ENCODE results near the gene POC1A.
A peak's percentile ranks its signal among the peaks of the same experiment; 100 is the strongest.

Gene POC1A

DNA sequence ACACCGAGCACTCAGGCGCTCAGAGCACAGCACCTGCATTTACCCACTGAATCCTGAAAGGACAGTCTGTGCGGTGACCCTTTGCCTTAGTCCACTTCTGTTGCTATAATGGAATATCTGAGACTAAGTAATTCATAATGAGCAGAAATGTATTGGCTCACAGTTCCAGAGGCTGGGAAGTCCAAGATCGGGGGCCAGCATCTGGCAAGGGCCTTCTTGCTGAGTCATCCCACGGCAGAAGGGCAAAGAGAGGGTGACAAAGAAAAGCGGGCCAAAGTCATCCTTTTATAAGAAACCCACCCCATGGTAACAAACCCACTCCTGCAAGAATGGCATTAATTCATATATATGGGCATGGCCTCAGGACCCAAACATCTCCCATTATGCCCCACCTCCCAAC, 27.7 kb downstream of the POC1A start:
- DNase-seq (ENCODE audit: low read depth) = no peak

DNA sequence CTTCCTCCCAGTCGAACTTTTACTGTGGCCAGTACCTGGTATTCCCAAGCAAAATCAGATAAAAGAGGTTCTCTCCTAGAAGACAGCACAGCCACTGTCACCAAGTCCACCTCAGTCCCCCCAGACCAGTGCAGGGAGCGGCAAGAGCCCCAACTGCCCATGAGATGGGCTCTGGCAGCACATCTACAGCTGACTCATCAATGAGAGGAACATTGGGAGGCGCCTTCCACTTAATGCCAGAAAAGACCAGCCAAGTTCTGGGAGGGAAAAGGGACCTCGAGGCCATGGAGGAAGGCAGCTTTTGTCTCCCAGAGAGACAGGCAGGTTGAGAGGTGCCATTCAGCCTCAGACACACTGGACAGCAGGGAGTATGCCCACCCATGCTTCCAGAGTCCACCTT, 28.2 kb downstream of the POC1A start:
- DNase-seq (ENCODE audit: low read depth) = no peak

DNA sequence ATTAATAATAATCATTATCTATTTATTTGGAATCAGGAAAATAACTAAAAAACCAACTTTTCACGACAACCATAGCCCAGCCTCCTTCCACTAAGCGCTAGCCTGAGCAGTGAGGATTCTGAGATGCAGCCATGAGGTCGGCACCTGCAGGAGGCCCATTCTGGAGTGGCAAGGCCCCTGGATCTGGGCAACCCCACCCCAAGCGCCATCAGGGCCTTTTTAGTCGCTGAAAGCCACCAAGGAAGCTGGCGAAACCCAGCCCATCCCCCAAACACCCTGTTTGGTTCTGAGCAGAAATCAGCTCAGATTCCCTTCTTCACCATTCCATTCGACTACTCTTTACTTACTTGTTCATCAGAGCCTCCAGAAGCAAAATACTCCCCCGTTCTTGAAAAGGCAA, 29.5 kb downstream of the POC1A start:
- DNase-seq (ENCODE audit: low read depth) = no peak

DNA sequence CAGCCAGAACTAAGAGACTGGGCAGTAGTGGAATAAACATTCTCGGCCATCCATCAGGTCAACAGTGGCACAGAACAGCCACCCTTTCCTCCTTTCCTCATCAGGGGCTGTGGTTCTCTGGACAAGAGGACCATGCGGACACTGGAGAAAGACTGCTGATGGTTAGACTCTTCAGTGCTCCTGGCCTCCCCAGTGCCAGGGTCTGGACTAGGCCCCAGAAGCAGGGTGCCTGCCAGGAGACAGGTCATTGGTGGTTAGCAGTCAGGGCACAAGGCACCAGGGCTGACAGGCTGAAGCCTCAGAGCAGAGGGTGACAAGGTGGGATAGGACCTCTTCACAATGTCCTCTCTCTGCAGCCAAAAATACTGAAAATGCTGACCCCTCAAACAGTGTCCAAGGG, 30.1 kb downstream of the POC1A start:
- no peak for DNase-seq (ENCODE audit: low read depth)

DNA sequence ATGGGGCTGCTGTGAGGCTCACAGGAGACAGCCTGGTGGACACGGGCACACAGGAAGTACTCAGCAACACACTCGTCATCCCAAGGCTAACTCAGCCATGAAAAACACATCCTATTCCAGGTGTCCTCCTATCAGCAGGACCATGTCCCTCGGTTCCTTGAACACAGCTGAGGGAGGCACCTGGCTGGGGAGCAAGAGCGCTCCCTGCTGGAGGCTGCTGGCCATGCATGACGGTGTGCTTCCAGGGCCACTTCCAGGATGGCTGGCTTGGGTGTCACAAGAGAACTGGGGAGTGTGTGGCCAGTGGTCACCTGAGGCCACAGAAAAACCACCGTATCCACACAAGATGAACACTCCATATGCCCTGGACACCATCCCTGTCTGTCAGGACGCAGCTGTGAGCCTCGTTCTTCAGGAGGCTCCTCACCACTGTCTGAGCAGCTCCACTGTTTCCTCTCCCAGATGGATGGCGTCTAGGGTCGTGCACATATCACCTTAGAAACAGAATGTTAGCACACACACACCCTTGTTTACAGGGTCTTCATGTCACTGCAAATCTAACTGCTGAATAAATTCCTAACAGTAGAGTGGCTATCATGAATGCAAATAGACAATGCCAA, 31.0 kb downstream of the POC1A start:
- DNase-seq (ENCODE audit: low read depth) = peak; percentile 66

DNA sequence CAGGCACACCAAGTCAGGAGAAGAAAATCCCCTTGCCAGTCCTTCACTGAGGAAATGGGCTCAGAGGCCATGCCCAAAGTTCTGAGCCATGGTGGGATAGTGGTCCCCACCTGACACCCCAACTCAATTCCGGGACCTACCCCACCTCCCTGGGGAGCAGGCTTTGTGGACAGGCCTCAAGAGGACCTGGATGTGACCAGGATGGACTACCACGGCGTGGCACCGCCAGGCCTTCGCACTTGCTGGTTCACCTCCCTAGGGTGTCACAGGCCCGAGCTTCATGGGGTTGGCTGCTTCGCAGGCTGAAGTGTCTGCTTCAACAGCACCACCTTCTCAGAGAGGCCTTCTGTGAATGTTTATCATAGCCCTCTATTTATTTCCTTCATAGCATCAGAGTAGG, 31.7 kb downstream of the POC1A start:
- no peak for DNase-seq (ENCODE audit: low read depth)

DNA sequence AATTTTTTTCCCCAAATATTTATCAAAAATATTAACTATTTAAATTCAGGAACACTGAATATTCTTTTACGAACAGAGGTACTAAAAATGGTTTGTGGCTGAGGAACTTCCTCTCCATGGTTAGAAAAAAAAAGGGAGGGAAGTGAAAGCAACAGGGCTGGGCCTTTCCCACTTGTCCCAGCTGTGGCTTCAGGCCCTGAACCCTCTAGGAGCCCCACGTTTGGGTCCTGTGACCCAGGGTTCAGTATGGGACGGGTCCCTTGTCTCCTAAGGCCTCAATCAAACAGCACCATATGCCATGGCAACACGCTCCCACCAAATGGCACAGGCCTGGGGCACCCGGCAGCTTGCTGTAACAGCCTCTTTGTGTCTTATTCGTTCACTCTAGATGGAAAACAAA, 32.4 kb downstream of the POC1A start:
- no peak for DNase-seq (ENCODE audit: low read depth)

DNA sequence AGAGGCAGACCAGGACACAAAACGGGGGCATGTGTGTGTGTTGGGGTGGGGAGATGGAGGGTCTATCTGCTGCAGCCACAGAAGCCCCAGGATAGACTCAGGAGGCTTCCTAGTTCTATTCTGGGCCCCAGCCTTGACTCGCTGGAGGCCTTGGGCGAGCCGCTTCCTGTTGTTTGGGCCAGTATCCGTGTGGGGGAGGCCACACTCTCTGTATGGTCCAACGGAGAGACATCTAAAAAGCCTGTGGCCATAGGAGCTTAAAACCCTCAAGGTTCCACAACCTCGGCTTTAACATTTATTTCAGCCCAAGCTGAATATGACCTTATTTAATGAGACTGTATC, 32.8 kb downstream of the POC1A start:
- DNase-seq (ENCODE audit: low read depth) = no peak

DNA sequence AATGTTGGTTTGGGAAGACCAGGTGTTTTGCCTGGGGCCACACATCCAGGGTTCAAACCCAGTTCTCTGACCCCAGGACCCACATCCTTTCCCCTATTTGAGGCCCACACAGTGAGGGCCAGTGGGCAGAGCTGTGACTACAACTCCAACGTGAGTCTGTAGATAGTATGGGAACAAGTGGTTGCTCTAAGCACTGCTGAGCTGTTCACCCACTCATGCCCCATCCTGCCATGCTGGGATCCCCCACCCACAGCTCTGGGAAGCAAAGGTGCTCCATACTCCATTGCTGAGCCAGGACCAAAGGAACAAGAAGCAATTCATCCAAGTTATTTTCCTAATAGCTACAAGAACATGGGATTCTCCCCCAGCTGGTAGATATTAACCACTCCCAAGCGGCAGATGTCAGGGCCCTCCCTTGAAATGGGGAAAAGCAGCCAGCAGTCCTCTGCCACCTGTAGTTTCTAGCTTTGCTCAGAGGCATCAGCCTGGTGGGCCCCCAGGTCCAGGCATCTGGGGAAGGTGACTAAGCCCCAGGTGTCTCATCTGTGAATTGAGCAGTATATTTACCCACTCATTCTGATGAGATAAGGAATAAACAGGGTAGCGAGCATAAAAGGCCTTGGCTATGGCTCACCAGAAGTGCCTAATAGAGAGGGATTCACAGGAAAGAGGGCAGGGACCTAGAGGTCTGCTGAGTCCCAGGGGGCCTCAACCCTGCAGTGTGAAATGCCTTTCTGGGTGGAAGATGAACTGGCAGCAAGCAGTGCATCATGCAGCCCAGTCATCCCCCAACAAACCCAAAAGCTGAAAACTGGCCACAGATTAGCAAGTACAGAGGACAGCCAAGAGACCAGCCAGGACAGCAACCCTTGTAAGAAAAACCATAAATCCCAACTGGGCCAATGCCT, 33.4 kb downstream of the POC1A start:
- no peak for DNase-seq (ENCODE audit: low read depth)

DNA sequence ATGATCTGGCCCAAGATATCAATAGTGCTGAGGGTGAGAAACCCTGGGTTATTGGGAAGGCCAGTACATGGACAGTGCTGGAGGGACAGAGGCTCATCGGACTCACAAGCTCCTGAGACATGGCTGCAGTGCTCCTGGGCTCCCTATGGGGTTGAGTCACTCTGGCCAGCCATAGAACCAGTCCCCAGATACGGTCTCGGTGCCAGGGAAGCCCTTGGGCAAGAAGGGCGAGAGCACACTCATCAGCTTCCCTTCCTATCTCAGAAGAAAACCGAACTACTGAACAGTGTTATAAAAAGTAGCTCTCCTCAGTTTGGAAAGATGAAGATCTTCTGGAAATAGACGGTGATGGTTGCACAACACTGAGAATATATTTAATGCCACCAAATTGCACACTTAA, 34.4 kb downstream of the POC1A start:
- DNase-seq (ENCODE audit: low read depth) = no peak

DNA sequence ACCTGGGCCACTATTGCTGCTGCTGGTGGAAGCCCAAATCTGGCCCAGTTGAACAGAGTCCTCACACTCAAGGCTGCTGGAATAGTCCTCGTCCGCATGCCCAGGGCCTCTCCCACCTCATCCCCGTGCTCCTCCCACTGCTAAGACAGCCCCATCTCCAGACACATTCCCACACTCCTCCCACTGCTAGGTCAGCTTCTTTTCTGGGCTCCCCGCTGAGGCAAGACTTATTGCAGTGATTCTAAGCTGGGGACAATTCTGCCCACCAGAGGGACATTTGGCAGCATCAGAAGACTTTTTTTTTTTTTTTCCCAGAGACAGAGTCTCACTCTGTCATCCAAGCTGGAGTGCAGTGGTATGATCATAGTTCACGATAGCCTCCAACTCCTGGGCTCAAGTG, 35.1 kb downstream of the POC1A start:
- no peak for DNase-seq (ENCODE audit: low read depth)

DNA sequence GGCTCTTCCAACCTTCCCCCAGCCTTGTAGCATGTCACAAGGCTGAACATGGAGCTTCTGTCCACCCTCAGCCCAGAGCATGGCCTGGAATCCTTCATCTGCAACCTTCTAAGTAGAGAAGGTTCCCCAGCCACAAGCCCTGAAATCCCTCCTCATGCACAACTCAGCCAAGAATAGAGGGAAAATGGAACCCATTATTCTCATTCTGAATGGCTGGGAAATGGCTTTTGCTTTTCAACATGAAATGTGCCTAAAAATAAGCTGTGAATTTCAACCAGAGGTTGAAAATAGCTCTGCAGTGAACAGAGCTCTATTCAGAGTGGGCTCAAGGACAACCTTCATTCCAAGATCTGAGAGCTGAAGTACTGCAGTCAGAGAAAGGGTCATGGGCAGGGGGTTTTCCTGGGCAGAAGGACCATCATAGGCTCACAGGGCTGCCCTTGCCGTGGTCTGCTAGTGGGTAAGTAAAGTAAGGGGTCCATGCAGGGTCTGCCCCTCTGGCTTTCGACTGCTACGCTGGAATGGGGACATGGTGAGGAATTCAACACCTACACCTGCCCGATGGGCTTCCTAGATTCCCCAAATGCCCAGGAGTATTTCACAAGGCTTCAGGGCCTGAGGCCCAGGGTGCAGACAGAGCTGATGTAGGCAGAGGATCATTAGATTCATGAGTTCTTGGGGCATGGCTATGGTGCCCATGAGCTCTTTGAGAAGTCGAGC, 35.9 kb downstream of the POC1A start:
- no peak for DNase-seq (ENCODE audit: low read depth)

DNA sequence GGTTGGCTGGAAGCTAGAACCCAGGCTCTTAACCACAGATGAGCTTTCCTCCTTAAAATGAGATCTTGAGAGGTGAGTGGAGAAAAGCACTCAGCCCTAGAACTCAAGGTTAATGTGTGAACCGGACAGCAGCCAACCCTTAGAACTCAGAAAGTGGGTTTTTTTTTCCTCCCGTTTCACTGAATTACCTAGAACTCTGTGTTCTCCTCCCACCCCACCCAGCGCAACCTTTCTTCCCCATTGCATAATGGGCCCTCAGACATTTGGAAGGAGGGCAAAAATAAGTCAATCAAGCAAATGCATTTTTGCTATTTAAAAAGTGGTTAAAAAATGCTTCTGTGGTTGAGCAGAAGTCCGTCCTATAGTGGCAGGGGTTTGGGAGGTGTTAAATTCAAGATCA, 36.7 kb downstream of the POC1A start:
- DNase-seq (ENCODE audit: low read depth) = no peak

DNA sequence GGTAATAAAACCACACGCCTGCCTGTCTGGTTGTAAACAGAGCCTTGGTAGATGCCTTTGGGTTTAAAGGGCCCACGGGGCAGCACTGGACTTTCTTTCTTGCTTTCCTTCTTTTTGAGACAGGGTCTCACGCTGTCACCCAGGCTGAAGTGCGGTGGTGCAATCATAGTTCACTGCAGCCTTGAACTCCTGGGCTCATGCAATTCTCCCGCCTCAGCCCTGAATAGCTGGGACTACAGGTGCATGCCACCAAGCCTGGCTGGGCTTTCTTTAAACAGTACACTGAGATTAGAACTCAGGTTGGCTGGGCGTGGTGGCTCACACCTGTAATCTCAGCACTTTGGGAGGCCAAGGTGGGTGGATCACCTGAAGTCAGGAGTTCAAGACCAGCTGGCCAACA, 42.2 kb downstream of the POC1A start:
- no peak for DNase-seq (ENCODE audit: low read depth)

DNA sequence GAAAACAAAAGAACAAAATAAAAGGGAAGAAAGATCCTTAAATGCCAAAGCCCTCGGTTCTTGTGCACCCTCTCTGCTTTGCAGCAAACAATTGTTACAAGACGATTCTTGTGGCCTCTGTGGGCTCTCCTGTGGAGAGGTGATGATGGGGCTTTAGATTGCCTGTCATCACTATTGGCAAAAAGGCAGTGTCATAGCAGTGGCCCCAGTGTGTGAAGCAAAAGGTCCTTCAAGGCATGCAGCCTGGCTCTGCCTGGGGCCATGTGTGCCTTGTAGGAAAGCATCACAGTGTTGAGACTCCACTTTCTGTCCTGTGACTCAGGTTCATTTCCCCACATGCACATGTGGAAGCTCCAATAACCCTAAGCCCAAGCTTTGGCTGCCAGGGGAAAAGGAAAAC, 43.7 kb downstream of the POC1A start:
- no peak for DNase-seq (ENCODE audit: low read depth)

DNA sequence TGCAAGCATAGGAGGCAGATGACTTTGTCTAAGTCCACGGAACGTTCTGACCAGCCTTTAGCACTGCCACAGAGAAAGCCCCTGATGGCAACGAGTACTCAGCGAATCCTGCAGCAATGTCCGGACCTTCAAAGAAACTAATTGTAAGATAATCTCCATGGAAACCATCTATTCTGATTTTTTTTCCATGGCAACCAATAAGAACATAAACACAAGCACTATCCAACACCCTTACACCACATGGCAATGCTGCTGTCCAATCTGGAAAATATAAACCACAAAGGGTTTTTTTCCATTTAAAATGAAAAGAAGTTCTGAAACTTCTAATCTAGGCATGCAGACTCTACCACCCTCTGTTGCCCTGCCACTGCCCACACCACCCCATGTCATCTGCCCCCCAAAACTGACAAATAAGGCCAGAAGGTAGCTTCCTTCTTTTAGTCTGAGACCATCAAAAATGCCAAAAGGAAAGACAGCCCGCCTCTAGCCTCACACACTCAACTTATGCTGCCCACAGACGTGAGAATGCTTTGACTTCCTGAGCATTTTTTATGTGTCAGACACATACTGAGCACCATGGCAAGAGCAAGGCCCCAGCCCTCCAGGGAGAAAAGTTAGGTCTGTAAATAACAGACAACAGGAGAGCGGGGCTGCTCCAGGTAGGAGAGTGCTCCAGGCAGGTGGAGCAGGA, 44.5 kb downstream of the POC1A start:
- no peak for DNase-seq (ENCODE audit: low read depth)

DNA sequence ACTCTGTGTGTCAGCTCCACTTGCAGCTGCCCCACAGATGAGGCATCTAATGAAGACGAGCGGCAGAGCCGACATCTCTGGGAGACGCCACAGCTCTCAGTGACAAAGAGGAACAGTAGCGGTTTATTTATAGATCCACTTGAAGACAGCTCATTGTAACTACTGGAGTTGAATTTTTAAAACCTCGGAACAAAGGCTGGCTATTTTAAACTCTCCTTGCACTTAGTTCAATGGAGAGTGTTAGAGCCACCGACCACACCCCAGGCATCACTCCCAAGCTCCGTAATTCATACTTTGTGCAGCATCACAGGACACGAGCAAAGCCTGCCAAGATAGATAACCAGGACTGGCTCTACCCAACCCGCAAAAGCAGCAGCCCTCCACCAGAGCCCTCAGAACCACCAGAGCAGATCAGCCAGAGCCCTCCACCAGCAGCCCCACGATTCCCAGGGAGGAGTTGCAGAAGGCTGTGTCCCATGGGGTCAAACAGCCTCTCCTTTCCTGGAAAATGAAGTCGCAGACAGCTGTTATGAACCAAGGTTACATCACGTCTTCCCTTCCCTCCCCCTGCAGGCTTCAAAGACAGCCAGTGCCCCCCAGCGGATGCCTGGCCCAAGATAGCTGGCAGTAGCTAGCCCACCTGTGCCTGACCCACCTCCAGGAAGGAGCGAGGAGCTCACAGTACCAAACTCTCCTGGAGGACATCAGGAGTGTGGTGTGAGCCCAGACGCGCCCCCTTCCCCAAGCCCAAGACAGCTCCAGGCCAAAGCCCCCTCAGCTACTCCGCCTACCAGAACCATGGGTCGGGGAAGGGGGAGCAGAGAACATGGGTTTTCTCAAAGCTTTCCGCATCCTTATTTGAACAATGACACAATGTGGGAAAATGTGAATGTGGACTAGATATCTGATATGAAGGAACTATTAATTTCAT, 45.7 kb downstream of the POC1A start:
- no peak for DNase-seq (ENCODE audit: low read depth)

DNA sequence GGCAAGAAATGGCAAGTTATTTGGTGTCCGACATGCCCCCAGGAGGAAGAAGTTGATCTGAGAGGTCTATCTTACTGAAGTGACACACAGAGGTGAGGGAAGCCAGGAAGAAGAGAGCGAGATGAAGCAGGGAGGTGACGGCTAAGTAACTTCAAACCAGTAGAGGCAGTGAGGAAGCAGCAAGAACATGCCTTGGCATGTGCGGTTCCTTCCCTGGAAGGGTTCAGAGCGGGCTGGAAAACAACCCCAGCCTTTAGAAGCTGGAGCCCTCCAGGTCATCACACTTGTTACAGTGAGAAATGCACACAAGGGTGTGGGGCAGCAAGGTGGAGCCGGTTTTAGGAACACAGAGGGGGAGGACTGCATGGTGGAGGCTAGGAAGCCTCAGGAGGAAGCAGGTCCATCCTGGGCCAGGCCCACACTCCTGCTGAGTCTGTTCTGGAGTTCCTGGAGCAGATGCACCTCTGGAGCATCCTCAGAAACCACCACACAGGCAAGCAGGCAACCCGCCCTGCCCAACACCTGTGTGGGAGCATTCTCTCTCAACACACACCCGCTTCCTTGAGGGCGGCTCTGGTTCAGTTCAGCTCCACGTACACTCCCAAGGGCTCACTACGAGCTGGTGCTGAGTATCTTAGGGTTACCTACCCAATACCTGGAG, 47.1 kb downstream of the POC1A start:
- no peak for DNase-seq (ENCODE audit: low read depth)

DNA sequence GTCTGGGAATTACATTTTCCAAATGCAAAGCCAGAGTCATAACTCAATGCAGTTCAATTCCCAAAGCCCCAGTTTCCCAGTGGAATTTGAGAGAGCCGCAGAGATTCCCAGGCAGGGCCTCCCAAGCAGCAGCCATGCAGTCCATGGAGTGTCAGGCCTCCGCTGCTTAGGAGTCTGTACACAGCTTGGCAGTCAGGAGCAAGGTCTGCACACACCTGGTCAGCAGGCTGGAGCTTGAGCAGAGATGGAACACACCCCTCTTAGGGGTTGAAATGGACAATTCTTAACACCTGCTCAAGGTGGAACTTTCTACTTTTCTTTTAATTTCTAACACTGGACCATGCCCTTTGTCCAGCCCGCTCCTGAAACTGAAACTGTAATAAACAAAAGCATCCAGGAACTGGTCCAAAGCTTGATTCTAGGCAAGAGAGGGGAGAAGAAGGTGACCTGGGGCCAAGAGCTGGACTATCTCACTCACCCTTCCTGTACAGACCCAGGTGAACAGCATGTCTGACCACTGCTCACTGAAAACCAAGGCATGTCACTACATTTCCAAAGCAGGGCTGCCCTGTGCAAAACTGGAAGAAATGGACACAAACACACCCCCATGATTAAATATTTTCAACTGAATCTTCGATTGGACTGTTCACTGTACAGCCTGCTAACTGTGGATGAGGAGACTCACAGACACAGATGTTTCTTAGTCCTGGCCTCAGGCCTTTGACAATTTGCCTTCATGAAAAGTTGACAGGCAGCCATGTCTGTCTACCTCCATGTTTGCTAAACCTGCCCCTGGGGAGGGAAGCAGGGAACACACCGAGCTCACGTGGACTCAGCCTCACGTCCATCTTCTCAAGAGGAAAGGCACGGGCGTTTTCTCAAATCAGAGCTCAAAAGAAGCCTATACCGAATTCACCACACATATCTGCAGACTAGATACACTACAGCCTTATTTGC, 49.3 kb downstream of the POC1A start:
- no peak for DNase-seq (ENCODE audit: low read depth)

DNA sequence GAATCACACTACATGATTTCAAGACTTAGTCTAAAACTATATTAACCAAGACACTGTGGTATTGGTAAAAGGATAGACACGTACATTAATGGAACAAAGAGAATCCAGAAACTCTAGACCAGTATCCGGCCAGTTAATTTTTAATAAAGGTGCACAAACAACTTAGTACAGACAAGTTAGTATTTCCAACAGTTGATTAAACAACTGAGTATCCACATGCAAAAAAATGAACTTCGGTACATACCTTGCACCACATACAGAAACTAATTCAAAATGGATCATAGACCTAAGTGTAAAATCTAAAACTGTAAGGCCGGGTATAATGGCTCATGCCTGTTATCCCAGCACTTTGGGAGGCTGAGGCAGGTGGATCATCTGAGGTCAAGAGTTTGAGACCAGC, 51.3 kb downstream of the POC1A start:
- DNase-seq (ENCODE audit: low read depth) = no peak

Measured in activated T-cell treated with anti-CD3 and anti-CD28 coated beads for 1 hour (primary cell).